BJ (cell line): ENCODE results near the gene SLAMF1. TPM values are rescaled to one million over a fixed set of nuclear protein-coding genes. Genes with fewer than 3 reads are reported as not detected.
"Not testable (repeated sequence)": the region's sequence is repeated elsewhere in the genome, so short reads cannot be mapped to it uniquely, and the experiment has no call there.

Experiments used
- CTCF ChIA-PET: fragments of 350-600 bp; formaldehyde crosslinking; extraction: SDS; loops from one replicate; lab custom pipeline; 2021; ENCODE audit warnings: antibody characterized with exemption, inconsistent platforms; lab: Yijun Ruan, JAX
- POLR2A ChIA-PET: fragments of 300-600 bp; sonication (Branson Sonifier 250); formaldehyde crosslinking; extraction: SDS; loops from one replicate; lab custom pipeline; 2021; ENCODE audit warnings: antibody characterized with exemption; lab: Charles Lee
- DNase-seq: peaks from one replicate; pipeline ENCODE4 v3.0.0-alpha.2; 2011; ENCODE audit warnings: low read depth
- H3K27me3 ChIP-seq: 2 replicates; pipeline ENCODE4 v1.6.0; 2011; ENCODE audit warnings: low read length; ENCODE audit not compliant: control insufficient read depth, insufficient read depth
- H3K36me3 ChIP-seq: 2 replicates; pipeline ENCODE4 v1.5.1; 2011; ENCODE audit warnings: low read length; ENCODE audit not compliant: control insufficient read depth, insufficient read depth
- H3K4me3 ChIP-seq: 2 replicates; pipeline ENCODE4 v1.5.1; 2011; ENCODE audit warnings: low read depth, mild to moderate bottlenecking, control low read depth, low read length
- polyA plus RNA-seq: library from polyadenylated mRNA; depleted of rRNA; stranded (reverse); fragments of >200 nt; gene quantifications from 2 replicates; pipeline ENCODE4 v1.2.3, GENCODE V29; 2011
- TF ChIP-seq, protein P1 (sequence below): IDR thresholded peaks from 2 replicates; pipeline ENCODE4 v1.5.1; 2011; ENCODE audit warnings: low read depth, mild to moderate bottlenecking, control low read depth, inconsistent platforms, low read length, moderate library complexity; ENCODE audit not compliant: insufficient read depth

SLAMF1 gene
- polyA plus RNA-seq, 1 experiment: not detected

DNA sequence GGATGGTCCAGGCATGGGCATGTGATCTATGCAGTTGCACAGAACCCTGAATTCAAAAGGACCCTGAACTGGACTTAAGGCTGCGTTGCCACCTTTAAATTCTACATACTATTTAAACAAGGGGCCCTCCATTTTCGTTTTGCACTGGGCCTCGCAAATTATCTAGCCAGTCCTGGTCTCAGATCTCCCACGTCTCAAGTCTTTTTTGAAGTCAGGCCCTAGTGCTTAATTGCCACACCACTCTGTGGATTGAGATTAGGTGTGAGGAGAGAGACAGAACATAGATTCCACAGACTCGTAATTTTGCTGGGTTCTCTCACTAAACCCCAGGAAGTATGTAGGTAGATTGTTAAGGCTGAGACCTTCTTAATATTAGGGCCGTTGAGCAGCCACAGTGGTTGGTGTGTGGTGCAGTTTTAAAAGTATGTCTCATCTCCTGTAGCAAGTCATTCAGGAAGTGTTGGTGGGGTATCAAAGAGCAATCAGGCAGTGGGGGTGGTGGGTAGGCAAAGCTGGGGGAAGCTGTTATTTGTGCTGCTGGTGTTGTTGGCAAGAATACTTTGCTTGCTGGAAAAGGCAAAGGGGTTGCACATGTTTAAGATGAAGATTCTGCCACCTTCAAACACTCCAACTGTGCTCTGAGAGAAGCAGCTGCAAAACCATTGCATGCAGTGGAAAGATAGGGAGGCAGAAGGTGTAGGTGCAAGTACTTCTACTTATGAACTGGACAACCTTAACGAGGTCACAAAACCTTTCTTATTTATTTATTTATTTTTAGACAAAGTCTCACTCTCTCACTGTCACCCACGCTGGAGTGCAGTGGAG, 78.8 kb downstream of the SLAMF1 start:
- ChIA-PET POLR2A (no interaction called here), CTCF (no interaction called here)
- no peaks in the 10 kb centered on the region for H3K27me3 ChIP-seq
- TF ChIP-seq, protein P1, sequence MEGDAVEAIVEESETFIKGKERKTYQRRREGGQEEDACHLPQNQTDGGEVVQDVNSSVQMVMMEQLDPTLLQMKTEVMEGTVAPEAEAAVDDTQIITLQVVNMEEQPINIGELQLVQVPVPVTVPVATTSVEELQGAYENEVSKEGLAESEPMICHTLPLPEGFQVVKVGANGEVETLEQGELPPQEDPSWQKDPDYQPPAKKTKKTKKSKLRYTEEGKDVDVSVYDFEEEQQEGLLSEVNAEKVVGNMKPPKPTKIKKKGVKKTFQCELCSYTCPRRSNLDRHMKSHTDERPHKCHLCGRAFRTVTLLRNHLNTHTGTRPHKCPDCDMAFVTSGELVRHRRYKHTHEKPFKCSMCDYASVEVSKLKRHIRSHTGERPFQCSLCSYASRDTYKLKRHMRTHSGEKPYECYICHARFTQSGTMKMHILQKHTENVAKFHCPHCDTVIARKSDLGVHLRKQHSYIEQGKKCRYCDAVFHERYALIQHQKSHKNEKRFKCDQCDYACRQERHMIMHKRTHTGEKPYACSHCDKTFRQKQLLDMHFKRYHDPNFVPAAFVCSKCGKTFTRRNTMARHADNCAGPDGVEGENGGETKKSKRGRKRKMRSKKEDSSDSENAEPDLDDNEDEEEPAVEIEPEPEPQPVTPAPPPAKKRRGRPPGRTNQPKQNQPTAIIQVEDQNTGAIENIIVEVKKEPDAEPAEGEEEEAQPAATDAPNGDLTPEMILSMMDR: no peak
- no peak for DNase-seq
- no peaks in the 10 kb centered on the region for H3K36me3 ChIP-seq
- no peak overlapping the region for H3K4me3 ChIP-seq

DNA sequence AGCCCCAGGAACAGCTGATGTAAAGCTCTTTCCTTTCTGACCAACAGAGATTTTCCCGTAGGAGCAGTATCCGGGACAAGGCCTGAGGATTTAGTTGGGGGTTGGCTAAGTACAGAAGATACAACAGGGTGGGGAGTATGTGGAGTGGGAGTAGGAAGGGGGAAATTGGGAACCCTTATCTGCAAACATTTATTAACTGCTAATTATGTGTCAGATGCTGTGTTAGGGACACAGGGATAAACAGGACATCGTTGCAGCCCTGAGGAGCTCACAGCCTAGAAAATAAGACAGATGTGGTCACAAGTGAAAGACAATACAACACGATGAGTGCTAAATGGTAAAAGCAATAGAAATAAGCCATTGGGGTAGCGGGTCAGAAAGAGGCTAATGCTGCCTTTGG, 79.5 kb downstream of the SLAMF1 start:
- POLR2A ChIA-PET: no interaction called here
- TF ChIP-seq, protein P1: no peak
- Histone ChIP-seq H3K27me3 (no peaks in the 10 kb centered on the region), H3K4me3 (no peak overlapping the region), H3K36me3 (no peaks in the 10 kb centered on the region)
- DNase-seq: no peak
- CTCF ChIA-PET: no interaction called here

DNA sequence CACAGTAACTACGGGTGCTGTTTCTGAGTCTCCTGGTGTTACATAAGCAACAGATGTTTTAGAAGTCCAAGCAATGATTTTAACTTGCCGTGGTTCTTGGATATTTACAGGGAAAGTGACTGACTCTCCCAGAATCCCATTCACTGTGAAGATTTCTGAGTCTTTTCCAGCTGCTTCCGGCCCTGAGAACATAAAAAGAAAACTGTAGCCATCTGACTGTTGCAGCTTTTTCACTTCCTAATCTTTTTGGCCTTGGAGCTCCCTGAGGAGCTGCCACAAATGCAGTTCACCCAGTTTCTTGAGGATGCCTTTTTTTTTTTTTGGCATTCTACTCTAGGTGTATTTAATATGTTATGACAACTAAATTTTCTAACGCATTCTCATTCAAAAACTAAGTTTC, 81.3 kb downstream of the SLAMF1 start:
- Histone ChIP-seq H3K27me3 (no peaks in the 10 kb centered on the region), H3K36me3 (no peaks in the 10 kb centered on the region), H3K4me3 (no peak overlapping the region)
- CTCF ChIA-PET: no interaction called here
- POLR2A ChIA-PET: no interaction called here
- no peak for DNase-seq
- TF ChIP-seq, protein P1: no peak

DNA sequence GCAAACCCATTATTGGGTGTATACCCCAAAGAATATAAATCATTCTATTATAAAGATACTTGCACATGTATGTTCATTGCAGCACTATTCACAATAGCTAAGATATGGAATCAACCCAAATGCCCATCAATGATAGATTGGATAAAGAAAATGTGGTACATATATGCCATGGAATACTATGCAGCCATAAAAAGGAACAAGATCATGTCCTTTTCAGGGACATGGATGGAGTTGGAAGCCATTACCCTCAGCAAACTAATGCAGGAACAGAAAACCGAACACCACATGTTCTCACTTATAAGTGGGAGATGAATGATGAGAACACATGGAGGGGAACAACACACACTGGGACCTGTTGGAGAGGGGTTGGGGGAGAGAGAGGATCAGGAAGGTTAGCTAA, 83.6 kb downstream of the SLAMF1 start:
- POLR2A ChIA-PET, DNase-seq: not testable (repeated sequence)
- CTCF ChIA-PET: interaction anchor here (1.4 kb wide), 1 partner anchor 9 kb away, joined by 6 read pairs; no protein-coding TSS in a partner anchor

DNA sequence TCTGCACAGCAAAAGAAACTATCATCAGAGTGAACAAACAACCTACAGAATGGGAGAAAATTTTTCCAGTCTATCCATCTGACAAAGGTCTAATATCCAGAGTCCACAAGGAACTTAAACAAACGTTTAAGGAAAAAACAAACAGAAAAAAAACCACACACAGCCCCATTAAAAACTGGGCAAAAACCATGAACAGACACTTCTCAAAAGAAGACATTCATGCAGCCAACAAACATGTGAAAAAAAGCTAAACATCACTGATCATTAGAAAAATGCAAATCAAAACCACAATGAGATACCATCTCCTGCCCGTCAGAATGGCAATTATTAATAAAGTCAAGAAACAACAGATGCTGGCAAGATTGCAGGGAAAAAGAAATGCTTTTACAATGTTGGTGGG, 84.1 kb downstream of the SLAMF1 start:
- DNase-seq, CTCF ChIA-PET, H3K4me3 ChIP-seq, POLR2A ChIA-PET, H3K27me3 ChIP-seq, H3K36me3 ChIP-seq: not testable (repeated sequence)

More for the DNA sequence above, 83.6 kb downstream of the SLAMF1 start:
- H3K36me3 ChIP-seq, H3K4me3 ChIP-seq, H3K27me3 ChIP-seq: not testable (repeated sequence)

DNA sequence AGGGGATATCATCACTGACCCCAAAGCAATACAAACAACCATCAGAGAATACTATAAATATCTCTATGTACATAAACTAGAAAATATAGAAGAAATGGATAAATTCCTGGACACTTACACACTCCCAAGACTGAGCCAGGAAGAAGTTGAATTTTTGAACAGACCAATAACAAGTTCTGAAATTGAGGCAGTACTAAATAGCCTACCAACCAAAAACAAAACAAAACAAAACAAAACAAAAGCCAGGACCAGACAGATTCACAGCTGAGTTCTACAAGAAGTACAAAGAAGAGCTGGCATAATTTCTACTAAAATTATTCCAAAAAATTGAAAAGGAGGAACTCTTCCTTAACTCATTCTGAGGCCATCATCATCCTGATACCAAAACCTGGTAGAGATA, 86.0 kb downstream of the SLAMF1 start:
- no peaks in the 10 kb centered on the region for H3K27me3 ChIP-seq
- TF ChIP-seq, protein P1: no peak
- POLR2A ChIA-PET: no interaction called here
- H3K4me3 ChIP-seq: no peak overlapping the region
- CTCF ChIA-PET: no interaction called here
- no peak for DNase-seq
- H3K36me3 ChIP-seq: no peaks in the 10 kb centered on the region
